Stimulated activated naive CD8-positive, alpha-beta T cell treated with anti-CD3 and anti-CD28 coated beads, Interleukin-15, amount 100 ng/mL, for 72 hours (primary cell): ENCODE measurements around the gene ALDH7A1.
"Not testable (repeated sequence)": the region's sequence is repeated elsewhere in the genome, so short reads cannot be mapped to it uniquely, and the experiment has no call there.

Experiments used
- ATAC-seq: fragments of 150-1000 bp; cut with Tn5 transposase; 2 replicates; pipeline ENCODE4 v1.10.0; 2021; ENCODE audit warnings: mild to moderate bottlenecking, moderate library complexity
- DNase-seq, 2 donors: peaks; one replicate each; pipeline ENCODE4 v3.0.0; 2021 to 2022
- H3K27ac Mint-ChIP-seq, 2 donors: one replicate each; pipeline ENCODE4 v1.8.0; 2022; ENCODE audit warnings: mild to moderate bottlenecking in 2 of 2, mixed read lengths in 2 of 2, moderate library complexity in 2 of 2
- H3K27me3 Mint-ChIP-seq: one replicate; pipeline ENCODE4 v1.8.0; 2022; ENCODE audit warnings: mixed read lengths
- H3K4me1 Mint-ChIP-seq: one replicate; pipeline ENCODE4 v1.8.0; 2022; ENCODE audit warnings: mild to moderate bottlenecking, mixed read lengths
- H3K4me3 Mint-ChIP-seq, 2 donors: one replicate each; pipeline ENCODE4 v1.8.0; 2022; ENCODE audit warnings: mild to moderate bottlenecking in 2 of 2, mixed read lengths in 2 of 2, moderate library complexity in 1 of 2
- H3K9me3 Mint-ChIP-seq, 2 donors: one replicate each; pipeline ENCODE4 v1.8.0; 2022; ENCODE audit warnings: mixed read lengths in 2 of 2

Gene ALDH7A1

GRCh38 chr5:126594748-126595485 lies at the start of gene ALDH7A1:
ALDH7A1 (minus strand) TSS chr5:126595219; CDS start chr5:126595198, 21 bp downstream.
- H3K27ac Mint-ChIP-seq: peak within 1 kb of the TSS; percentile 67 to 90
- DNase-seq (peak; percentile 40 to 42), ATAC-seq (peak; percentile 87)
- no peaks in the 10 kb centered on the region for H3K27me3 Mint-ChIP-seq
- peak within 1 kb of the TSS; percentile 89 to 96 for H3K4me3 Mint-ChIP-seq
- H3K9me3 Mint-ChIP-seq: peaks cover 3 to 8% of the 10 kb centered on the region in 2 donors
- peaks cover 21% of the 10 kb centered on the region for H3K4me1 Mint-ChIP-seq

- Mint-ChIP-seq H3K9me3 (peaks cover 7 to 9% of the 10 kb centered on the region in 2 donors), H3K27me3 (no peaks in the 10 kb centered on the region), H3K4me3 (no peak overlapping the region), H3K27ac (no peak overlapping the region), H3K4me1 (no peaks in the 10 kb centered on the region)
- no peak for DNase-seq
- ATAC-seq: no peak
Measured at GRCh38 chr5:126641387-126641786, 46.4 kb upstream of the ALDH7A1 start.

GRCh38 chr5:126640866-126641265 lies 45.8 kb upstream of the ALDH7A1 start:
- ATAC-seq: no peak
- Mint-ChIP-seq H3K27ac (no peak overlapping the region), H3K4me3 (no peak overlapping the region), H3K9me3 (peaks cover 7 to 9% of the 10 kb centered on the region in 2 donors), H3K4me1 (no peaks in the 10 kb centered on the region), H3K27me3 (no peaks in the 10 kb centered on the region)
- DNase-seq: no peak

- H3K9me3 Mint-ChIP-seq: no peaks in the 10 kb centered on the region
- no peaks in the 10 kb centered on the region for H3K27me3 Mint-ChIP-seq
- ATAC-seq (no peak), DNase-seq (no peak)
- H3K4me3 Mint-ChIP-seq: no peak overlapping the region
- no peaks in the 10 kb centered on the region for H3K4me1 Mint-ChIP-seq
- H3K27ac Mint-ChIP-seq: no peak overlapping the region
Measured at GRCh38 chr5:126636956-126637355, 41.9 kb upstream of the ALDH7A1 start.

- no peak for ATAC-seq
- Mint-ChIP-seq H3K27ac (no peak overlapping the region), H3K4me1 (no peaks in the 10 kb centered on the region), H3K27me3 (no peaks in the 10 kb centered on the region), H3K9me3 (no peaks in the 10 kb centered on the region), H3K4me3 (no peak overlapping the region)
- DNase-seq: no peak
Measured at GRCh38 chr5:126635585-126635984, 40.6 kb upstream of the ALDH7A1 start.

GRCh38 chr5:126633552-126633951 lies 38.5 kb upstream of the ALDH7A1 start:
- DNase-seq: no peak
- no peak overlapping the region for H3K4me3 Mint-ChIP-seq

GRCh38 chr5:126631920-126632319 lies 36.9 kb upstream of the ALDH7A1 start:
- H3K4me3 Mint-ChIP-seq: no peak overlapping the region
- ATAC-seq (no peak), DNase-seq (no peak)
- no peaks in the 10 kb centered on the region for H3K4me1 Mint-ChIP-seq
- no peak overlapping the region for H3K27ac Mint-ChIP-seq
- H3K27me3 Mint-ChIP-seq: no peaks in the 10 kb centered on the region
- no peaks in the 10 kb centered on the region for H3K9me3 Mint-ChIP-seq

More at GRCh38 chr5:126633552-126633951, 38.5 kb upstream of the ALDH7A1 start:
- H3K9me3 Mint-ChIP-seq: no peaks in the 10 kb centered on the region
- ATAC-seq: no peak
- no peak overlapping the region for H3K27ac Mint-ChIP-seq
- no peaks in the 10 kb centered on the region for H3K4me1 Mint-ChIP-seq
- no peaks in the 10 kb centered on the region for H3K27me3 Mint-ChIP-seq

- Mint-ChIP-seq H3K27ac (no peak overlapping the region), H3K27me3 (no peaks in the 10 kb centered on the region), H3K9me3 (no peaks in the 10 kb centered on the region), H3K4me1 (peaks cover 13% of the 10 kb centered on the region), H3K4me3 (no peak overlapping the region)
- no peak for DNase-seq
- ATAC-seq: no peak
Measured at GRCh38 chr5:126628102-126628501, 33.1 kb upstream of the ALDH7A1 start.

GRCh38 chr5:126624534-126624933 lies 29.5 kb upstream of the ALDH7A1 start:
- peak overlapping the region in 1 of 2 donors; percentile 47 for H3K27ac Mint-ChIP-seq
- ATAC-seq: peak; percentile 50
- H3K27me3 Mint-ChIP-seq: no peaks in the 10 kb centered on the region
- no peak overlapping the region for H3K4me3 Mint-ChIP-seq
- H3K9me3 Mint-ChIP-seq: no peaks in the 10 kb centered on the region
- peaks cover 13% of the 10 kb centered on the region for H3K4me1 Mint-ChIP-seq
- no peak for DNase-seq

GRCh38 chr5:126619781-126620180 lies 24.8 kb upstream of the ALDH7A1 start:
- no peak for ATAC-seq
- no peaks in the 10 kb centered on the region for H3K9me3 Mint-ChIP-seq
- H3K27ac Mint-ChIP-seq: peak overlapping the region in 1 of 2 donors; percentile 7

GRCh38 chr5:126617603-126618002 lies 22.6 kb upstream of the ALDH7A1 start:
- peaks cover 18% of the 10 kb centered on the region for H3K4me1 Mint-ChIP-seq
- not testable (repeated sequence) for H3K27me3 Mint-ChIP-seq, DNase-seq, H3K9me3 Mint-ChIP-seq, ATAC-seq, H3K4me3 Mint-ChIP-seq
- H3K27ac Mint-ChIP-seq: peak overlapping the region in 1 of 2 donors; percentile 83

More at GRCh38 chr5:126619781-126620180, 24.8 kb upstream of the ALDH7A1 start:
- H3K4me3 Mint-ChIP-seq: no peak overlapping the region
- no peak for DNase-seq
- H3K27me3 Mint-ChIP-seq: no peaks in the 10 kb centered on the region
- H3K4me1 Mint-ChIP-seq: peaks cover 19% of the 10 kb centered on the region

- Mint-ChIP-seq H3K4me3 (no peak overlapping the region), H3K4me1 (peaks cover 35% of the 10 kb centered on the region), H3K9me3 (no peaks in the 10 kb centered on the region), H3K27ac (peak overlapping the region in 1 of 2 donors; percentile 42), H3K27me3 (no peaks in the 10 kb centered on the region)
- DNase-seq (no peak), ATAC-seq (no peak)
Measured at GRCh38 chr5:126615286-126615685, 20.3 kb upstream of the ALDH7A1 start.

- H3K4me3 Mint-ChIP-seq: no peak overlapping the region
- peaks cover 42% of the 10 kb centered on the region for H3K4me1 Mint-ChIP-seq
- peak overlapping the region; percentile 40 to 44 for H3K27ac Mint-ChIP-seq
- ATAC-seq: no peak
- DNase-seq: no peak
- no peaks in the 10 kb centered on the region for H3K9me3 Mint-ChIP-seq
- H3K27me3 Mint-ChIP-seq: no peaks in the 10 kb centered on the region
Measured at GRCh38 chr5:126613941-126614592, 19.0 kb upstream of the ALDH7A1 start.

- H3K27me3 Mint-ChIP-seq: no peaks in the 10 kb centered on the region
- H3K4me1 Mint-ChIP-seq: peaks cover 55% of the 10 kb centered on the region
- H3K4me3 Mint-ChIP-seq: no peak overlapping the region
- no peaks in the 10 kb centered on the region for H3K9me3 Mint-ChIP-seq
- no peak for ATAC-seq
- no peak for DNase-seq
- H3K27ac Mint-ChIP-seq: no peak overlapping the region
Measured at GRCh38 chr5:126610616-126611015, 15.6 kb upstream of the ALDH7A1 start.

- no peak overlapping the region for H3K4me3 Mint-ChIP-seq
- H3K27me3 Mint-ChIP-seq: no peaks in the 10 kb centered on the region
- peaks cover 55% of the 10 kb centered on the region for H3K4me1 Mint-ChIP-seq
- no peak for ATAC-seq
- H3K27ac Mint-ChIP-seq: no peak overlapping the region
- no peaks in the 10 kb centered on the region for H3K9me3 Mint-ChIP-seq
- no peak for DNase-seq
Measured at GRCh38 chr5:126610160-126610559, 15.1 kb upstream of the ALDH7A1 start.

GRCh38 chr5:126605525-126605924 lies 10.5 kb upstream of the ALDH7A1 start:
- H3K4me3 Mint-ChIP-seq: peak overlapping the region in 1 of 2 donors; percentile 46
- H3K27me3 Mint-ChIP-seq: no peaks in the 10 kb centered on the region
- ATAC-seq: no peak
- H3K27ac Mint-ChIP-seq: no peak overlapping the region
- no peaks in the 10 kb centered on the region for H3K9me3 Mint-ChIP-seq
- no peak for DNase-seq
- peaks cover 51% of the 10 kb centered on the region for H3K4me1 Mint-ChIP-seq
